ENCODE data around the gene GMFB.

The GMFB gene

GRCh38 chr14:54498095-54498531 lies 9.3 kb upstream of the GMFB start:
- TF ChIP-seq CTCF (IDR thresholded peaks at IDR 0.05; ENCODE audit: low read depth, low read length, missing control alignments), result no peak
- no peak overlapping the region for H3K4me3 ChIP-seq (ENCODE audit: low read depth, low read length)
- DNase-seq (ENCODE audit: low read depth), result no peak

- no peak for DNase-seq (ENCODE audit: low read depth)
- no peak overlapping the region for H3K4me3 ChIP-seq (ENCODE audit: low read depth, low read length)
- TF ChIP-seq CTCF (IDR thresholded peaks at IDR 0.05; ENCODE audit: low read depth, low read length, missing control alignments), result no peak
These were observed 8.4 kb upstream of the GMFB start for GRCh38 chr14:54497224-54497623.

GRCh38 chr14:54493293-54493692 lies 4.5 kb upstream of the GMFB start:
- no peak for TF ChIP-seq CTCF (IDR thresholded peaks at IDR 0.05; ENCODE audit: low read depth, low read length, missing control alignments)
- no peak for DNase-seq (ENCODE audit: low read depth)
- no peak overlapping the region for H3K4me3 ChIP-seq (ENCODE audit: low read depth, low read length)

GRCh38 chr14:54490445-54491175 lies 1.8 kb upstream of the GMFB start:
- no peak for DNase-seq (ENCODE audit: low read depth)
- no peak for TF ChIP-seq CTCF (IDR thresholded peaks at IDR 0.05; ENCODE audit: low read depth, low read length, missing control alignments)
- no peak overlapping the region for H3K4me3 ChIP-seq (ENCODE audit: low read depth, low read length)

GRCh38 chr14:54489731-54490444 lies 1.1 kb upstream of the GMFB start:
- peak overlapping the region; percentile 99; the same call in 1 of the 2 replicates for H3K4me3 ChIP-seq (ENCODE audit: low read depth, low read length)
- no peak for TF ChIP-seq CTCF (IDR thresholded peaks at IDR 0.05; ENCODE audit: low read depth, low read length, missing control alignments)
- DNase-seq (ENCODE audit: low read depth), result no peak

- no peak for TF ChIP-seq CTCF (IDR thresholded peaks at IDR 0.05; ENCODE audit: low read depth, low read length, missing control alignments)
- peak overlapping the region; percentile 99 for H3K4me3 ChIP-seq (ENCODE audit: low read depth, low read length)
- no peak for DNase-seq (ENCODE audit: low read depth)
These were observed 521 bp upstream of the GMFB start for GRCh38 chr14:54489318-54489683.

- peak; percentile 33 for TF ChIP-seq CTCF (IDR thresholded peaks at IDR 0.05; ENCODE audit: low read depth, low read length, missing control alignments)
- peak overlapping the region; percentile 99 for H3K4me3 ChIP-seq (ENCODE audit: low read depth, low read length)
- no peak for DNase-seq (ENCODE audit: low read depth)
These were observed 498 bp downstream of the GMFB start for GRCh38 chr14:54488318-54488645.

Data from GM12864 (cell line).